SH-SY5Y (cell line): ENCODE data around the gene MUC21.

Source experiments
- GATA2 ChIP-seq: IDR thresholded peaks from 2 replicates; pipeline ENCODE4 v1.6.1; 2011; ENCODE audit warnings: mild to moderate bottlenecking, low read depth, low read length
- GATA3 ChIP-seq: IDR thresholded peaks from 2 replicates; pipeline ENCODE4 v1.6.1; 2011; ENCODE audit warnings: low read depth, mild to moderate bottlenecking, low read length, moderate library complexity

DNA sequence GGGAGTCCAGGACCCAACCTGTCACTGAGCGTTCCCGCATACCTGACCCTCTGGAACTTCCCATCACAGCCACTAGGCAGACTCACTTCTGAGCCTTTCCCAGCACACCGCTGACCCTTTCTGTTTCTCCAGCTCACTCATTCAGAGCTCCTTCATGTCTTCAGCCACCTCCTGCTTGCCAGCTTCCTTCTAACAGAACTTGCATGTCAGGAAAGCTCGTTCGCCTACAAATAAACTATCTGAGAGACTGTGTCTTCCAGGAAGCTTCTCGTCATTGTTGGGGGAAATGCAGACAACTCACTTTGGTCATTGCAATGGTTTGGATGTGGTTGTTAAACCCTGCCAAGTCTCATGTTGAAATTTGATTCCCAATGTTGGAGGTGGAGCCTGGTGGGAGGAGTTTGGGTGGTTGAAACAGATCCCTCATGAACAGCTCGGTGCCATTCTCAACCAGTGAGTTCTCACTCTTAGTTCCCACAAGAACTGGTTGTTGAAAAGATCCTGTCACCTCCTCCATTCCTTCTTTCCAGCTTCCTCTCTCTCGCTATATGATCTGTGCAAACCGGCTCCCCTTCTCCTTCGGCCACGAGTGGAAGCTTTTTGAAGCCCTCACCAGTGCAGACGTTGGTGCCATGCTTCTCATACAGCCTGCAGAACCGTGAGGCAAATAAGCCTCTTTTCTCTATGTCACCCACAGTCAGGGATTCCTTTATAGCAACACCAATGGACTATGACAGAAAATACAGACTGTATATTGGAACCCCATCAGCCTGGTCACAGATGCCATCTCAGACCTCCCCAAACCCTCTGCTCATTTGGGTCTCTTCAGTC lies 1.4 kb upstream of the MUC21 start:
- no peak for TF ChIP-seq GATA3
- TF ChIP-seq GATA2, result no peak
